GM21423 (cell line): Measurements from ENCODE around the gene AP5B1.

Experiments used
- ATAC-seq: cut with Tn5 transposase; IDR thresholded peaks from one replicate; pipeline ENCODE4 v1.9.1; 2021; ENCODE audit warnings: mild to moderate bottlenecking, moderate library complexity; ENCODE audit not compliant: unreplicated experiment

Gene AP5B1

GRCh38 chr11:65801153-65801987 is 20.6 kb upstream of the AP5B1 start:
- ATAC-seq: no peak

GRCh38 chr11:65798882-65799281 is 18.1 kb upstream of the AP5B1 start:
- ATAC-seq: no peak

GRCh38 chr11:65797711-65798110 is 16.9 kb upstream of the AP5B1 start:
- ATAC-seq: no peak

- no peak for ATAC-seq
These were observed 16.2 kb upstream of the AP5B1 start for GRCh38 chr11:65796726-65797601.

GRCh38 chr11:65794570-65795510 is 14.1 kb upstream of the AP5B1 start:
- no peak for ATAC-seq

GRCh38 chr11:65793625-65794400 is 13.0 kb upstream of the AP5B1 start:
- ATAC-seq: no peak

- no peak for ATAC-seq
These were observed 12.4 kb upstream of the AP5B1 start for GRCh38 chr11:65793144-65793581.

GRCh38 chr11:65792456-65792855 is 11.7 kb upstream of the AP5B1 start:
- no peak for ATAC-seq

GRCh38 chr11:65791719-65792213 is 11.0 kb upstream of the AP5B1 start:
- peak; percentile 86 for ATAC-seq

- ATAC-seq: no peak
These were observed 10.3 kb upstream of the AP5B1 start for GRCh38 chr11:65790902-65791650.

GRCh38 chr11:65790104-65790901 is 9.5 kb upstream of the AP5B1 start:
- no peak for ATAC-seq

- ATAC-seq: no peak
These were observed 8.7 kb upstream of the AP5B1 start for GRCh38 chr11:65789230-65790103.

- no peak for ATAC-seq
These were observed 8.0 kb upstream of the AP5B1 start for GRCh38 chr11:65788821-65789220.

- ATAC-seq: no peak
These were observed 7.2 kb upstream of the AP5B1 start for GRCh38 chr11:65787649-65788622.

- ATAC-seq: no peak
These were observed 6.2 kb upstream of the AP5B1 start, which contains the start of gene OVOL1 for GRCh38 chr11:65786786-65787636. Gene OVOL1 (plus strand): TSS chr11:65787063. CDS start chr11:65787374, 311 bp downstream.
